GM21786 (cell line): Measurements from ENCODE around the gene CUEDC1.
"Not testable (repeated sequence)": the region's sequence is repeated elsewhere in the genome, so short reads cannot be mapped to it uniquely, and the experiment has no call there.

ENCODE experiments used
- ATAC-seq: cut with Tn5 transposase; IDR thresholded peaks from one replicate; pipeline ENCODE4 v1.9.1; 2021; ENCODE audit not compliant: unreplicated experiment

CUEDC1 gene

GRCh38 chr17:57940653-57941329, 14.4 kb downstream of the CUEDC1 start:
- no peak for ATAC-seq

DNA sequence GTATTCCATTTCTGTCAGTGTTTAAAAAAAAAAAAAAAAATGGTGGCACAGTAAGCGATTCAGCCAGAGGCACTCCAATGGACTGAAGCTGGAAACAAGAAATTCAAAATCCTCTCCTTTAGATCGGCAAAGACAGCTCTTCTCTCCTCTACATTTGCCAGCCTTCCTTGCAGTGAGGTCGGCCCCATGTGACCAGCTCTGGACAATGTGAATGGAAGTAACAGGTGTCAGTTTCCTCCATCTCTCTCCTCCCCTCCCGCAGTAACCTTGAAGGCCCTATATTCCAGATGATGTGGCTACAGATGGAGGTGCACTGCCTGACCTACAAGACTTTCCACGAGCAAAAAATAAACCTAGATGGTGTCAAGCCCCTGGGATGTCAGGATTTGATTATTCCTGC, 15.0 kb downstream of the CUEDC1 start:
- ATAC-seq, result no peak

DNA sequence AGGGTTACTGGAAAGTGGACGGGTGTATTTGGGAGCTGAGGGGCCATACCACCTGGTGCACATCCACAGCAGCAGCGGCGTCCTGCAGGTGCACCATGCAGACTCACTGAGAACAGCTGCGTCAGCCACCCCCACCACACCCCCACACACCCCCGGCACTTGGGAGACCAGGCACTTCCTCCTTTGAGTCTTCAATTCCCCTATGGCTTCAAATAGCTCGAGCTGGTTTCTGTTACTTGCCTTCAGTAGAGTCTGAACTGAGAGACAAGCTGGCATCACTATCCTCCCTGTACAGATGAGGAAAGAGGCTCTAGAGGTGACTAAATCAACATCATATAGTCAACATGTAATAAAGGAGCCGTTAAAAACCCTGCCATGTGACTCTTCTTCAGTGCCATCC, 15.4 kb downstream of the CUEDC1 start:
- ATAC-seq, result peak; percentile 68

- no peak for ATAC-seq
Measured at GRCh38 chr17:57938061-57938502, 17.1 kb downstream of the CUEDC1 start.

- ATAC-seq, result no peak
Measured at GRCh38 chr17:57937492-57937891, 17.7 kb downstream of the CUEDC1 start.

DNA sequence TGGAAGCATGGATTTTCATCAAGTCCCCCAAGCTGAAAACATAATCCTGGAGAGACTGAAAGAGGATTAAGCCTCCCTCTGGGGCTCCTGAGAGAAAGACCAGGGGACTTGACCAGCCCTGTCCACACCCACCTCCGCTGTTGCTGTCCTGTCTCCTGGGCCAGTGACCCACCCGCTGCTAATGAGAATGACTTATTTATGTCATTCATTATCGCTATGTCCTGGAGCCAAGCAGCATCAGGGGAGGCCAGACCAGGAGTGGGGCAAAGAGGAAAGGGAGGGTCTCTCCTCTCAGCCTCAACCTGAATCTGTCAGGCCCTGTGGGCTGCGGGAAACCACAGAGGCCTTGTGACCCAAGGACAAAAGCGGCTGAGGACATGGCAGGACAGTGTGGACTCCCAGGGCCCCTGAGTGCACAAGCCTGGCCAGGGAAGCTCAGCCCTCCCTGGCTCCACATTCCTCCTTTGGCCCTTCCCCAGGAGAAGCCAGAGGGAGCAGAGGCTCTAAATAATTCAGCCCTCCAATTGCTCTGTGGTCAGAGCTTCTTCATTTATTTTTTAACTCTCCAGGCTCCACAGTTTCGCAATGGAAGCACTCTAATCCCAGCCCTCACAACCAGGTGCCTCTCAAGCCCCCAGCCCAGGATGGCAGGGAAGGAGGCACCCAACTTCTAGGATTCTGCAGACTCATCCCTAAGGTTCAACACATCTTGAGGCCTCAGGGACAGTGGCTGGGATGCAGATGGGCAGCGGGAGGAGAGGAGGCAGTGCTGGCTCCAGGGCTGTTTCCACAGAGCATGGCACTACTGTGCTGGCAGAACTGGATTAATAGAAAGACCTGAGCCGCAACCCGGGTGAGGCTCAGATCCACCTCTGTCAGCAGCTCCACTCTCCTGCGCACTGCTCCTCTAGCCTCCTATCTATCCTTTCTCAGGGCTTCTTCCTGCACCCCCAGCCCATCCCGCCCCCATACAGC, 19.1 kb downstream of the CUEDC1 start:
- no peak for ATAC-seq

DNA sequence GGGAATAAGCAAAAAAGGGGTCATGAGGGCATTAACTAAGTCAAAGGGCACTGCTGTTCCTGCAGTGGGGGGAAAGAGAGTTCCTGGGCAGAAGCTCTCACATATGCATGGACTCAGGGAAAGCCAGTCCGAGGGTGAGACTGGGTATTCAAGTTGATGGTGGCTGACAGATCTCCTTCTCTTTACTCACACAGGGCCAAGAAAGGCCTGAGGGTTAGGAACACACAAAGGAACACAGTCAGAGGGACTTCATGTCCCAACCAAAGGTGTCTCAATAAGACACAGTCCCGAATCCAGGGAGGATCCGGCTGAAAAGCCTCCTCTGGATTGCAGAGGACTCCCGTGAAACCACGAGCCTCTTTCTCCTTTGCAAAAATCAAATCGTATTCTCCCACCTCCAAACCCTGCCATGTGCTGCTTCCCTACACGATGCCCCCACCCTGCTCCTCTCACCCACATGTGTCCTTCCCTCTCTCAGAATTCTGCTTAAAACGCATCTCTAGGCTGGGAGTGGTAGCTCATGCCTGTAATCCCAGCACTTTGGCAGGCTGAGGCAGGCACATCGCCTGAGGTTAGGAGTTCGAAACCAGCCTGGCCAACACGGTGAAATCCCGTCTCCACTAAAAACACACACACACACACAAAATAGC, 23.6 kb downstream of the CUEDC1 start:
- ATAC-seq, result no peak

GRCh38 chr17:57930239-57930638, 25.0 kb downstream of the CUEDC1 start:
- no peak for ATAC-seq

DNA sequence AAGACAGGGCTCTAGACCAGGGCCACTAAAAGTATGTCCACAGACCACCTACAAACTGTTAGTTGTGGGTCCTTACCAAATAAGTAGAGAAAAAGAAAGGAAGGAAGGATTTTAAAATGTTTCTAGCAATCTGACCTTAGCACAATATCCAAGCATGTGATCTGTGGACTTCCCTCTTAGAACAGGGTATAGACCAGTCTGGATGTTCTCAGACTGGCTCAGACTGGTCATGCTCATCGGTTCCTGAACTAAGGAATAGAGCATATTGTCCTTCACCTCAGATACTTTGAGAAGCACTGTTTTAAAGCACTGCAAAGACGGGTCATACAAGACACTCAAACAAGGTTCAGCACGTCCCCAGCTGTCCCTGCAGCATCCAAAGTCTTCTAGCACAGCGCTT, 25.8 kb downstream of the CUEDC1 start:
- ATAC-seq, result no peak

DNA sequence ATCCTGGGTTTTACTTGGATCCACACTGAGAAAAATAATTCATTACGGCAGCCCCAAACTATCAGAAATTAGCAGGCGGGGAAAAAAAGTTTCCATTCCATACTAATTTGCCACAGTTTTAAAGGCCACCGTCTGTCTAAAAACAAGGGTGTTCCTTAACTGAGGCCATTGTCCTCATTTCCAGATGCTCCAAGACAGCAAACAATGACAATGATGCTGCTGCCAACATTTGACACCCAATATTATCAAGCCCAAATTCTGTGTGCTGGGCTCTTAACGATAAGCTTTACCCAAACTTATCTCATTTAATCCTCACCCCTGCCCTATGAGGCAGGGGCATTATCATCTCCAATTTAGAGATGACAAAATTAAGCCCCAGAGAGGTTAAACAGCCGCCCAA, 26.3 kb downstream of the CUEDC1 start:
- no peak for ATAC-seq

- no peak for ATAC-seq
Measured at GRCh38 chr17:57927048-57927723, 28.0 kb downstream of the CUEDC1 start.

DNA sequence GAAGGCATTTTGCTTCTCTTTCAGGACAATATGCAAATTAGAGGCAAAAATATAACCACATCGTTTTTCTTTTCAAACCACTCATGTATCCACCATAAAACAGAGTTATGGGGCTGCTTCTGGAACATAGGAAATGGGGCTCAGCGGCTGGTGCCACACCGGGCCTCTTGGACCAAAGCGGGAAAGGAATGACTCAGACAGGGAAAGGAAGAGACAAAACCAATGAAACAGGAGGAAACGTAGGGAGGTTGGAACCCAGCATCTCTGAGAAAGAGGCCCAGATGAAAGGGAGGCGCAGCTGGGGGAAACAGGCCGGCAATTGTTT, 28.5 kb downstream of the CUEDC1 start:
- ATAC-seq, result no peak

- ATAC-seq, result no peak
Measured at GRCh38 chr17:57925361-57925990, 29.7 kb downstream of the CUEDC1 start.

DNA sequence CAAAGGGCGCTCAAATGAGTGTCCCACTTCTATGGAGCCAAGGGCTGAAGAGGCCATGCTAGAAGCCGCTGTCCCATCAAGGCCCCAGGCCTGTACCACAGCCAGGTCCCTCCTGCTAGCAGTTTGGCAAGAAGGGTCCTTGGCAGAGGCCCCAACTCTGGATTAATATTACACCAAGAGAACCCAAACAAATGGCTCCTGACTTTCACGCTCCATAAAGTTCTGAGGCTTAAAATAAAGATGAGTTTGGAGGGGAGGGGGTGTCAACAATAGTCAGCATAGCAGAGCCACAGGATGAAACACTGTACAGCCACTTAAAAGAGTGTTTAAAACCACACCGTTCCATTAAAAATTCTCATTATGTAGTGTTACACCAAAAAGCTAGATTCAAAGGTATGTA, 30.5 kb downstream of the CUEDC1 start:
- no peak for ATAC-seq

- ATAC-seq, result no peak
Measured at GRCh38 chr17:57923182-57923872, 31.9 kb downstream of the CUEDC1 start.

GRCh38 chr17:57922745-57923144, 32.5 kb downstream of the CUEDC1 start:
- ATAC-seq, result not testable (repeated sequence)

DNA sequence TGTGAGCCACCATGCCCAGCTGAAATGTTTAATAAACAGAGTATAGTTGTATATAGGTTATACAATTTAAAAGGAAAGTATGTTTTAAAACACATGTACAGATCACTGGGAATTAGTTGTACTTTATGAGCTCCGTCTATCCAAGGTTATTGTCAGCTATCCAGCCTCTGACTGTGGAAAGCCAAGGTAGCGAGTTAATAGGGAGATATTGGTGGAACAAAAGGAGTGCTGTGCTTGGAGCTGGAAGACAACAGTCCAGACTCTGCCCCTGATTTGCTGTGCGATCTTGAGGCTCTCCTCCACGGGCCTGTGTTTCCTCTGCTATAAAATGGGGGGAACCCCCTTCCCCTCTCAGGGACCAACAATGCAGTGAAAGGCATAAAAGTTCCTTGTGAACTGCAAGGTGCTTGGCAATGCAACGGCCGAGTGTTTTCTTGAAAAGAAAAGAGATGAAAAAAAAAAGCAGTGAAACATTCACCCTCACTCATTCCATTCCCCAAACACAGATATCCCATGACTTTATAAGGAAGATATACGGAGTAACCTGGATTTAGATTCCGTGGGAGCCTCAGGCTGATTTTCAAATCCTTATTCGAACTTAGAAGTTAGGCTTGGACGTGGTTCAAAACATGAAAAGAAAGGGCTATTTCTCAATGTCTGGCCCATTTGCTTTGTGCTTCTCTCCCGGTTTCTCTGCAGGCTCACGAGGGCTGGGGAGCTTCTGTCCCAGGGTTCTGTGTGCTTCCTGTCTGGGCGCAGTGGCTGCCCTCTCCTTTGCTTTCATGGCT, 34.1 kb downstream of the CUEDC1 start:
- ATAC-seq, result no peak

GRCh38 chr17:57919918-57920317, 35.3 kb downstream of the CUEDC1 start:
- no peak for ATAC-seq
